Activated CD4-positive, alpha-beta T cell treated with anti-CD3 and anti-CD28 coated beads for 48 hours (primary cell): ENCODE data around the gene ANKRD11.

Source experiments
- DNase-seq: peaks from one replicate; pipeline ENCODE4 v3.0.0-alpha.2; 2020

The ANKRD11 gene

GRCh38 chr16:89324056-89325010 is 166.0 kb downstream of the ANKRD11 start:
- peak; percentile 82 for DNase-seq

GRCh38 chr16:89323120-89323960 is 167.0 kb downstream of the ANKRD11 start:
- no peak for DNase-seq

- DNase-seq: no peak
These were observed 167.8 kb downstream of the ANKRD11 start for GRCh38 chr16:89322321-89323119.

GRCh38 chr16:89320782-89321501 is 169.4 kb downstream of the ANKRD11 start:
- no peak for DNase-seq

GRCh38 chr16:89319886-89320781 is 170.2 kb downstream of the ANKRD11 start:
- peak; percentile 74 for DNase-seq

DNA sequence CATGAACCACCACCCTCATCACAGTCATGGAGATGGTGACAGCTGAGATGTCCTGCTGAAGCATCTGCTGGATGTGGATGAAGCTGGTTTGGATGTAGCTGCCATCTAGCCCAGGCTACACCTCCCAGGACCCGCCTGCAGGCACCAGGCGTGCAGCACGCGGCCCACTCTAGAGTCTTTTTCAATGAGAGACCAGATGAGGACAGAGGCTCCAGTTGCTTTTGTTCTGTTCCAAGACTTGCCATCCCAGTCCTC is 170.8 kb downstream of the ANKRD11 start:
- no peak for DNase-seq

DNA sequence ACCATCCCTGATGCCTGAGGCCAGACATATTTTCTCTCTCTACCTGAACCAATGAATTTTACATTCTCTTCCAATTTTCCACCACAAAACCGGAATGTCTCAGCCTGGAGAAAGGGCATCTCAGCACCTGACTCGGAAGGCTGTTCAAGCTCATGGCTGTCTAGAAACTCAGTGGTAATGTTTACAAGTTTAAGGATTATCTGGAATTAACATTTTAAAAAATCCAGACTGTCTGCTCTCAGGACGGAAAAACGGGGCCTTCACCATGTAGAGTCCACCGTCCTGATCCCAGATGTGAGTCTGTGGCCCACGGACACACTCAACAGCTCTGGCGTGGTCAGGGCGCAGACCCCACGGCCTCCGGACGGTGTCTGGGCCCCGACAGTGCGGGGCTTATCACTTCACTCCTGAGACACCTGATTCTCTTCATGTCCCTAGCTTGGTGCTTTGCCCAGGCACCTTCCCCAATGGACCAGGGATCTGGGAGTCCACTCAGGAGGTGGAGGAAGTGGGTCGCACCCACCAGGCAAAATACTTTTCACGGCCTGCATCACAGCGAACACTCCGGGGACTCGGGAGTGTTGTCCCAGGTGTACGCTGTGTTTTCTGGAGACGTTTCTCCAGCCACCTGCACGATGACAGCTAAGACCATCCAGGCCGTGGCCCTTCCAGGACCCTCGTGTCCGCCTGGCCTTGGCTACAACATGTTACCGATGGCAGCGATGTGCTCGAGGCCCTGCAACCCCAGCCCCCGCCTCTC is 171.3 kb downstream of the ANKRD11 start:
- no peak for DNase-seq

- DNase-seq: no peak
These were observed 172.0 kb downstream of the ANKRD11 start for GRCh38 chr16:89318430-89318758.

GRCh38 chr16:89317729-89318429 is 172.5 kb downstream of the ANKRD11 start:
- no peak for DNase-seq

GRCh38 chr16:89317101-89317671 is 173.2 kb downstream of the ANKRD11 start:
- no peak for DNase-seq

- DNase-seq: no peak
These were observed 173.7 kb downstream of the ANKRD11 start for GRCh38 chr16:89316701-89317100.

GRCh38 chr16:89315791-89316581 is 174.4 kb downstream of the ANKRD11 start:
- peak; percentile 82 for DNase-seq

GRCh38 chr16:89315271-89315670 is 175.1 kb downstream of the ANKRD11 start:
- DNase-seq: no peak

GRCh38 chr16:89314854-89315253 is 175.5 kb downstream of the ANKRD11 start:
- DNase-seq: no peak

- peak; percentile 53 for DNase-seq
These were observed 176.0 kb downstream of the ANKRD11 start for GRCh38 chr16:89314357-89314756.

GRCh38 chr16:89313583-89313982 is 176.8 kb downstream of the ANKRD11 start:
- no peak for DNase-seq

- no peak for DNase-seq
These were observed 177.6 kb downstream of the ANKRD11 start for GRCh38 chr16:89312598-89313299.

- no peak for DNase-seq
These were observed 178.2 kb downstream of the ANKRD11 start for GRCh38 chr16:89312194-89312593.
